ENCODE results near the gene VPS35.

Gene VPS35

GRCh38 chr16:46620266-46621005 lies 68.5 kb downstream of the VPS35 start:
- DNase-seq (ENCODE audit: insufficient read length, low spot score): peak; percentile 7
- FAIRE-seq: no peak

DNA sequence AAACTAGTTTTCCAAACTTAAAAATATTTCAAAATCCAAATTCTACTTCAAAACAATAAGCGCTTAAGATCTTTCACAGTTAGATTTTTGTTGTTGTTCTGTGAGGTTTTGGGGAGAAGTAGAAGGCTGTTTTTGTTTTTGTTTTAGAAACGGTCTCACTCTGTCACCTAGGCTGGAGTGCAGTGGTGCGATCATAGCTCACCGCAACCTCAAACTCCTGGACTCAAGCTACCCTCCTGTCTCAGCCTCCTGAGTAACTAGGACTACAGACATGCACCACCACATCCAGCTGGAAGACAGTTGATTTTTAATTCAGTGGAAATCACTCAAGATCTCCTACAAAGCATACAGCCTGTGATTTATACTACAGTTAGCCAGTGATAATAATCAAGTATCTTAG lies 70.5 kb downstream of the VPS35 start:
- DNase-seq (ENCODE audit: insufficient read length, low spot score) (no peak), FAIRE-seq (no peak)

DNA sequence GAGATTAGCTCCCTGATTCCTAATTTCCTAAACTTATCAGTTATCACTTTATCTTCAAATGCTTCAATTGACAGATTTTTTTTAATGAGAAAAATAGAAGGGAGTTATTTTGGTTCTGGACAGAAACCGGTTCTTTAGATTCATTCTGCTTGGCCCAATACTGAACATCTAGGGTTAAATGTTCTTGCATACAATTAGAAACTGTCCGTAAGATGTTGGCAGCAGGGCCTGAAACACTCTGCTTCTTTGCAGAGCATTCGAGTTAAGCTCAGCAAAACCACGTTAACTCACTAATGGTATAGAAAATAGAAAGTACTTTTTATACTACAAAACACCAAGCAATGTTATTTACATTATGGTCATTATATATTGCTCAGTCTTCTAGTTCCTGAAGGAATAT lies 75.0 kb downstream of the VPS35 start:
- FAIRE-seq: no peak
- DNase-seq (ENCODE audit: insufficient read length, low spot score): no peak

DNA sequence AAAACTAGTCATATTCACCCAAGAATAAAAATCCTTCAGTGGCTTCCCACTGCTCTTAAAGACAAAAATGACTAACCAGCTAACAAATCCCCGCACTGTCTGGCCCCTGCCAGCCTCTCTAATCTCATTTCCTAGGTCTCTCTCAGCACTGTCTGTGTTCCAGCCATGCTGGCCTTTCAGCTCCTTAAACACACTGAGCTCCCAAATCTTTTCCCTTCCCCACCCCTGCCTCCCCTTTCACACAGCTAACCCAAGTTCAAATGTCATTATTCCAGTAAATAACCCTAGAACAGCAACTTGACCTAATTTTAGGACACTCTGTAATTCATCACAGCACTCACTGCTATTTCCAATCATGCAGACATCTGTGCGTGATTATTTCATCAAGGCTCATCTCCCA lies 75.6 kb downstream of the VPS35 start:
- FAIRE-seq (no peak), DNase-seq (ENCODE audit: insufficient read length, low spot score) (no peak)

DNA sequence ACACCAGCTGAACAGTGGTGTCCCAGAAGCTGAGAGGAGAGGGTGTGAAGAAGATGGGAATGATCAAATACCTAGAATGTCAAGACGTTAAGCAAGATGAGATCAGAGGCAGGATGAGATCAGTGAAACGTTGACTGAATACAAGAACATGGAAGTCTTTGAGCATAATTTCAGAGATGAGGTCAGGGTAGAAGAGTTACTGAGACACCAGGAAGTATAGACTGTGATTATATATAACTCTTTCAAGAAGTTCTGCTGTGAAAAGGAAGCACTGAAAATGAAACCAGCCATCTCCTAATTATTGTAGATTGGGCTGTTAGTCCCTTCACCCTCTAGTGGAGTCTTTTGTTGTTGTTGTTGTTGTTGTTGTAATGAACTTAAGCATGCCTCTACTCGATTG lies 76.9 kb downstream of the VPS35 start:
- FAIRE-seq (no peak), DNase-seq (ENCODE audit: insufficient read length, low spot score) (no peak)

GRCh38 chr16:46607529-46607928 lies 81.4 kb downstream of the VPS35 start:
- FAIRE-seq (no peak), DNase-seq (ENCODE audit: insufficient read length, low spot score) (peak; percentile 19)

DNA sequence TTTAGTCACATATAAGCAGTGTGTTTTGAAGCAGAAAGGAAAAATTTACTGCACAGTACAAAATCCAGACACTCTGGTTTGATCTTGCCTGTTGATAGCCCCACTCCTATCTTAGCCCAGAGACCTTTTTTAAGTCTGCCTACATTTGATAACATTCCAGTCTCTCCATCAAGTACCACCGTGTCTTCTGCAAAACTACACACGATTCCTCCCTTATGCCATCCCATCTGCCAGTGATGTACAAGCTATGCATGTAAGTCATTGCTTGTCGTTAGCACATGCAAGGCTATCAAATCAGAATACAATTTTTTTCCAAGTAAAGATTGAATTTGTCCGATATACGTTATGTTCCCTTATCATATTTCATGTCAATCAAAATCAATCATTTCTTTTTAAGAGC lies 82.7 kb downstream of the VPS35 start:
- no peak for DNase-seq (ENCODE audit: insufficient read length, low spot score)
- no peak for FAIRE-seq

Data from HTR-8/SVneo (cell line).